Neural progenitor cell (in vitro differentiated cells): ENCODE results near the gene KY.
A peak's percentile ranks its signal among the peaks of the same experiment; 100 is the strongest.

Experiments used
- CTCF ChIP-seq: fragments of 200-600 bp; sonication (generic); IDR thresholded peaks from 2 replicates; pipeline ENCODE4 v1.5.1; 2017; ENCODE audit warnings: antibody characterized with exemption, mild to moderate bottlenecking
- EZH2 ChIP-seq: fragments of 200-600 bp; sonication (generic); IDR thresholded peaks from 2 replicates; pipeline ENCODE4 v1.6.1; 2017; ENCODE audit warnings: antibody characterized with exemption, mild to moderate bottlenecking, moderate library complexity
- EZH2phosphoT487 ChIP-seq: fragments of 200-600 bp; sonication (generic); IDR thresholded peaks from 2 replicates; pipeline ENCODE4 v1.6.1; 2017; ENCODE audit warnings: antibody characterized with exemption

- peak; percentile 57 for TF ChIP-seq CTCF
- TF ChIP-seq EZH2: no peak
- TF ChIP-seq EZH2phosphoT487: no peak
These were observed 20.3 kb downstream of the KY start for GRCh38 chr3:134630506-134630905.
